Gastroesophageal sphincter (tissue), 4 donors: ENCODE results near the gene SHC4. TPM values are rescaled to one million over a fixed set of nuclear protein-coding genes. Genes with fewer than 3 reads are reported as not detected.
"Not testable (repeated sequence)": the region's sequence is repeated elsewhere in the genome, so short reads cannot be mapped to it uniquely, and the experiment has no call there.

Source experiments
- ATAC-seq: fragments of 150-250 bp; one replicate; pipeline ENCODE4 v1.9.1; 2016; ENCODE audit warnings: mild to moderate bottlenecking, moderate library complexity
- H3K27ac ChIP-seq, 4 donors: fragments of 200-600 bp; sonication (generic) in 3 of 4; 1 replicate in 3 of 4; 2 replicates in 1 of 4; pipeline ENCODE4 v1.5.1; 2016 to 2019
- H3K27me3 ChIP-seq: fragments of 200-600 bp; sonication (generic); one replicate; pipeline ENCODE4 v1.5.1; 2019
- H3K36me3 ChIP-seq, 2 donors: fragments of 200-600 bp; sonication (generic); one replicate each; pipeline ENCODE4 v1.5.1; 2019; ENCODE audit warnings: control low read depth in 1 of 2
- H3K4me1 ChIP-seq, 3 donors: fragments of 200-600 bp; sonication (generic); 1 replicate in 2 of 3; 2 replicates in 1 of 3; pipeline ENCODE4 v1.5.1; 2016 to 2019; ENCODE audit warnings: control low read depth in 2 of 3
- H3K4me3 ChIP-seq, 2 donors: fragments of 200-600 bp; sonication (generic); one replicate each; pipeline ENCODE4 v1.5.1; 2019; ENCODE audit warnings: mild to moderate bottlenecking in 1 of 2, moderate library complexity in 1 of 2
- H3K9me3 ChIP-seq, 3 donors: fragments of 200-600 bp; sonication (generic); one replicate each; pipeline ENCODE4 v1.5.1; 2017 to 2019; ENCODE audit warnings: control low read depth in 2 of 3
- EP300 ChIP-seq: sonication (generic); formaldehyde crosslinking; IDR thresholded peaks from one replicate; pipeline ENCODE4 v1.6.1; 2017; ENCODE audit warnings: antibody characterized with exemption, mild to moderate bottlenecking
- POLR2A ChIP-seq, 2 donors: fragments of 450-650 bp; IDR thresholded peaks; one replicate each; pipeline ENCODE4 v1.6.1; 2017; ENCODE audit warnings: antibody characterized with exemption in 2 of 2, mild to moderate bottlenecking in 2 of 2, moderate library complexity in 1 of 2
- POLR2AphosphoS5 ChIP-seq: sonication (generic); formaldehyde crosslinking; IDR thresholded peaks from one replicate; pipeline ENCODE4 v1.6.1; 2017; ENCODE audit warnings: antibody characterized with exemption
- WGBS, 2 donors: methylation state at CpG; one replicate each; pipeline ENCODE4 v1.1.5; 2018; ENCODE audit warnings: low coverage in 1 of 2; 5-methylcytosine and 5-hydroxymethylcytosine counted together
- total RNA-seq, 4 donors: library from RNA; depleted of rRNA; stranded (reverse); fragments of >200 nt; gene quantifications; one replicate each; pipeline ENCODE4 v1.1.0, GENCODE V29; 2016
- TF ChIP-seq, protein P1 (sequence below), 4 experiments: fragments of 200-600 bp in 2 of 4; fragments of 450-650 bp in 2 of 4; sonication (generic) in 1 of 4; IDR thresholded peaks; one replicate each; pipeline ENCODE4 v1.5.1; 2017 to 2019; ENCODE audit warnings: antibody characterized with exemption in 4 of 4, mild to moderate bottlenecking in 2 of 4, moderate library complexity in 2 of 4

The SHC4 gene
- total RNA-seq, 4 donors from 2014 or later: 1.4 to 4.2 (median 2.1) TPM

DNA sequence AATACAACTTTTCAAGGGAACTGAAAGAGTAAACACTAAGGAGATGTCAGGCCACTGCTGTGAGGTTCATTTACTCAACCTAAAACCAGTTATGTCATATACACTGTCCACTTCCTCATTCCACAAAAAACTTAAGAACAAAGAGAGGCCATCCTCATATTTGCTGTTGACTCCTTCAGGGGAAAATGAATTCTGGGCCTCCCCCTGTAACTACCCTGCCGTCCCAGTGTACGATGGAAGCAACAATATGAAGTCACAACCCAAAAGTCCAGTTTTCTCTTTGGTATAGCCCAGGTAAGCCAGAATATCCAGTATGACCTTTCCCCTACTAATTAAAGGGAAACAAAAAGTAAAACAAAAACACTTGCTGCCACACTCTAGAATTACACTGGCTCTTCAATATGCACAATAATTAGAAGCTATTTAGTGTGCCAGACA lies 169.0 kb downstream of the SHC4 start:
- TF ChIP-seq POLR2A (IDR thresholded peaks at IDR 0.05) (no peak), POLR2AphosphoS5 (no peak), EP300 (no peak)
- TF ChIP-seq, protein P1, sequence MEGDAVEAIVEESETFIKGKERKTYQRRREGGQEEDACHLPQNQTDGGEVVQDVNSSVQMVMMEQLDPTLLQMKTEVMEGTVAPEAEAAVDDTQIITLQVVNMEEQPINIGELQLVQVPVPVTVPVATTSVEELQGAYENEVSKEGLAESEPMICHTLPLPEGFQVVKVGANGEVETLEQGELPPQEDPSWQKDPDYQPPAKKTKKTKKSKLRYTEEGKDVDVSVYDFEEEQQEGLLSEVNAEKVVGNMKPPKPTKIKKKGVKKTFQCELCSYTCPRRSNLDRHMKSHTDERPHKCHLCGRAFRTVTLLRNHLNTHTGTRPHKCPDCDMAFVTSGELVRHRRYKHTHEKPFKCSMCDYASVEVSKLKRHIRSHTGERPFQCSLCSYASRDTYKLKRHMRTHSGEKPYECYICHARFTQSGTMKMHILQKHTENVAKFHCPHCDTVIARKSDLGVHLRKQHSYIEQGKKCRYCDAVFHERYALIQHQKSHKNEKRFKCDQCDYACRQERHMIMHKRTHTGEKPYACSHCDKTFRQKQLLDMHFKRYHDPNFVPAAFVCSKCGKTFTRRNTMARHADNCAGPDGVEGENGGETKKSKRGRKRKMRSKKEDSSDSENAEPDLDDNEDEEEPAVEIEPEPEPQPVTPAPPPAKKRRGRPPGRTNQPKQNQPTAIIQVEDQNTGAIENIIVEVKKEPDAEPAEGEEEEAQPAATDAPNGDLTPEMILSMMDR (IDR thresholded peaks at IDR 0.05): no peak
- H3K9me3 ChIP-seq: no peaks in the 10 kb centered on the region
- H3K27ac ChIP-seq: peak overlapping the region in 2 of 4 donors; percentile 36 to 60
- ATAC-seq: peak; percentile 73
- H3K36me3 ChIP-seq: peaks cover 0 to 5% of the 10 kb centered on the region in 2 donors
- H3K4me3 ChIP-seq: no peak overlapping the region
- no peaks in the 10 kb centered on the region for H3K27me3 ChIP-seq
- WGBS, 2 donors: 88% methylated on average over 2 of the region's 2 CpGs; no CpG with 5 or more reads in 1 of the 2 donors
- H3K4me1 ChIP-seq: peaks cover 0 to 23% (median 8%) of the 10 kb centered on the region in 3 donors

DNA sequence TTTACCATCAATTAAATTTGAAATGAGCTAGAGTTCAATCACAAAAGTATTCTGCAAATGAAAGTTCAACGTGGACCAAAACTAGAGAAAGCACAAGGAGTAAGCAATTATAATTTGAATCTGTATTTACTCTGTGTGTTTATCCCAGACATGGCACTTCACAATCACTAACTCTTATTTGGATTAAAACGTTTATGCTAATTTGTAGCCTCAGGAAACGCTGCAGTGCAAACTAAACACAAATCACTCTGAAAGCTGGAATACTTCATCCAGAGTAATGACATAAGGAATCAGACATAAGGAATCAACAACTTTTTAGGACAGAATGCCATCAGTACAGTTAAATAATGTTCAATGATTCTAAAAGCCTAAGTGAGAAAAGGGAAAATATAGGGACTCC lies 171.3 kb downstream of the SHC4 start:
- no peak for ATAC-seq
- H3K27ac ChIP-seq: no peak overlapping the region
- H3K9me3 ChIP-seq: no peaks in the 10 kb centered on the region
- TF ChIP-seq POLR2AphosphoS5 (no peak), POLR2A (IDR thresholded peaks at IDR 0.05) (no peak), EP300 (no peak)
- TF ChIP-seq, protein P1 (IDR thresholded peaks at IDR 0.05): no peak
- H3K4me1 ChIP-seq: peaks cover 0 to 22% (median 8%) of the 10 kb centered on the region in 3 donors
- no peak overlapping the region for H3K4me3 ChIP-seq
- peaks cover 0 to 17% of the 10 kb centered on the region in 2 donors for H3K36me3 ChIP-seq
- no peaks in the 10 kb centered on the region for H3K27me3 ChIP-seq
- 40 to 49% methylated on average over 3 of the region's 3 CpGs for WGBS, 2 donors

DNA sequence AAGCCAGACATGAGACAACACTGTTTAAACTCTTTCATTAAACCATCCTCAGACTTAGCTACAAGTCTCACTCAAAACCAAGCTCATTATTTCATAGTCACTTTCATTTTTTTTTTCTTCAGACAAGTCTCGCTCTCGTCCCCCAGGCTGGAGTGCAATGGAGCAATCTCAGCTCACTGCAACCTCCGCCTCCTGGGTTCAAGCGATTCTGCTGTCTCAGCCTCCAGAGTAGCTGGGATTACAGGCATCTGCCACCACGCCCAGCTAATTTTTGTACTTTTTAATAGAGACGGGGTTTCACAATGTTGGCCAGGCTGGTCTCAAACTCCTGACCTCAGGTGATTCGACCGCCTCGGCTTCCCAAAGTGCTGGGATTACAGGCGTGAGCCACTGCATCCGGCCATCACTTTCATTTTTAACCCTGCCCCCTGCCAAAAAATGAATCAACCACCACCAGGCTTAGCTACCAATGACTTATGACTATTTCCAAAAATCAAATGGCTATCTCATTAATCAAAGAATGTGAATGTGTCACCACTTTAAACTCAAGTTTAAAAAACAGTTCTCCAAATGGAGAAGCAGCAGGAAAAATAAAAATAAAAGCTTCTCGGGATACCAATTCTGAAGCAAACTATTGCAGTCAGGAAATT lies 173.1 kb downstream of the SHC4 start:
- 54 to 91% methylated on average over 3 to 7 of the region's 12 CpGs for WGBS, 2 donors
- H3K4me3 ChIP-seq, ATAC-seq, H3K27me3 ChIP-seq, H3K9me3 ChIP-seq, H3K27ac ChIP-seq: not testable (repeated sequence)
- peaks cover 0 to 17% of the 10 kb centered on the region in 2 donors for H3K36me3 ChIP-seq
- peaks cover 0 to 23% (median 11%) of the 10 kb centered on the region in 3 donors for H3K4me1 ChIP-seq

DNA sequence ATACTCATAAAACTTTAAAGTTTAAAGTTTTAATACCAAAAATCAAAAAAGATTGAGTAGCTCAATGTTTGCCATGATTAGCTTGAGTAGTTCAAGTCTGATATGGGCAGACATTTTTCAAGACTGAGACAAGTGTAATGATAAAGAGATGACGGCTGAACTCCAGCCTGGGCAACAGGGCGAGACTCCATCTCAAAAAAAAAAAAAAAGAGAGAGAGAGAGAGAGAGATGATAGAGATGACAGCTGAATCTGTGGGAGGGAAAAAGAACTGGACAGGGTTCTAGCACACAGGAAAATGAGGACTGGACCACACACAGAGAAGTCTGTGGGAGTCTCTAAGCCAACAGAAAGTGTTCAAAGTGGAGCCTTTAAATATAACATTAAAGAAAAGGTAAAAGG lies 178.0 kb downstream of the SHC4 start:
- Histone ChIP-seq H3K36me3 (peaks cover 0 to 29% of the 10 kb centered on the region in 2 donors), H3K4me1 (peaks cover 0 to 28% (median 14%) of the 10 kb centered on the region in 3 donors), H3K27me3 (no peaks in the 10 kb centered on the region), H3K27ac (peak overlapping the region in 1 of 4 donors; percentile 70), H3K4me3 (no peak overlapping the region), H3K9me3 (no peaks in the 10 kb centered on the region)
- 36 to 71% methylated on average over 1 to 2 of the region's 2 CpGs for WGBS, 2 donors
- ATAC-seq: no peak
- TF ChIP-seq POLR2AphosphoS5 (no peak), EP300 (no peak)

DNA sequence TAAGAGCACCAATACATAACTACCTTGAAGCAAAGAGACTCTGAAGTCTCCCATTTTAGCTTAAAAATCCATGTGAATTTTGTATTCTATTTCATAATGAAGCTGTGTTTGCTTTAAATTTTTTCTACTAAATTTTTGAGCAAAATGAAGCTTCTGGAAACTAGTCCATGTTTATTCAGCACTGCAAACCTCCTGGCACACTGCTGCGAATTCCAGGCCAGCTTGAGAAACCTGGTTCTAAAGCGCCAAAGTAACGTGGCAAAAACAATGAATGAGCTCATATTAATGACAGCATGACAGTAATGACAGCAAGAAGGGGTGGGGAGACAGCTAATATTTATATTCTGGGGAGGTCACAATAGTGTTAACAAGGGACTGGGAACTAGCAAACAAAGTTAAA lies 178.5 kb downstream of the SHC4 start:
- WGBS, 2 donors: 27 to 32% methylated on average over 2 to 3 of the region's 3 CpGs
- Histone ChIP-seq H3K9me3 (no peaks in the 10 kb centered on the region), H3K4me3 (no peak overlapping the region), H3K36me3 (peaks cover 0 to 33% of the 10 kb centered on the region in 2 donors), H3K4me1 (peaks cover 0 to 28% (median 14%) of the 10 kb centered on the region in 3 donors), H3K27ac (peak overlapping the region in 3 of 4 donors; percentile 56 to 70 (median 69)), H3K27me3 (no peaks in the 10 kb centered on the region)
- TF ChIP-seq POLR2A (IDR thresholded peaks at IDR 0.05) (no peak), POLR2AphosphoS5 (no peak), EP300 (no peak)
- TF ChIP-seq, protein P1 (IDR thresholded peaks at IDR 0.05): no peak
- ATAC-seq: peak; percentile 50

DNA sequence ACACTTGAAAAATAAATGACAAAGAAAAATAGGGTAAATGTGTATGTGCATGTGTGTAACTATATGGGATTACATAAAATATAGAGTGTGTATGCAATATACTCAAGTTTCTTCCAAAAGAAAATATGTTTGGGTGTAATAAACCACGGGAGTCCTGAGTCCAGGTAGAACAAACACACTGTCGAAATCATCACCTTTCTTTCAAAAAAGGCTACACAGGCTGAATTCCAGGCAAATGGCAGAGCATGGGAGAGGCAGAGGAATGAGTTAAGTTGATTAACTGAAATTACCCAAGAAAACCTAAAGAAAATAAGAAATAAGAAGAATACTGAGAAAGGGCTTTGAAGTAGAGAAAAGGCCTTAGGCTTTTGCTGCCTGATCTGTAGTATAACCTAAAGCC lies 179.0 kb downstream of the SHC4 start:
- H3K9me3 ChIP-seq: no peaks in the 10 kb centered on the region
- 63 to 70% methylated on average over 2 of the region's 2 CpGs for WGBS, 2 donors
- no peak for TF ChIP-seq EP300
- TF ChIP-seq POLR2A (IDR thresholded peaks at IDR 0.05): no peak
- TF ChIP-seq, protein P1 (IDR thresholded peaks at IDR 0.05): no peak
- no peak for TF ChIP-seq POLR2AphosphoS5
- H3K27ac ChIP-seq: peak overlapping the region in 3 of 4 donors; percentile 56 to 70 (median 69)
- H3K27me3 ChIP-seq: no peaks in the 10 kb centered on the region
- no peak for ATAC-seq
- peaks cover 0 to 28% (median 14%) of the 10 kb centered on the region in 3 donors for H3K4me1 ChIP-seq
- peaks cover 0 to 32% of the 10 kb centered on the region in 2 donors for H3K36me3 ChIP-seq
- H3K4me3 ChIP-seq: no peak overlapping the region
